Thyroid gland (tissue), 4 donors: ENCODE data around the gene RTP5.

Source experiments
- CTCF ChIP-seq, 6 experiments: fragments of 200-600 bp in 3 of 6; fragments of 450-650 bp in 3 of 6; sonication (generic) in 3 of 6; IDR thresholded peaks; one replicate each; pipeline ENCODE4 v1.5.1; 2016 to 2019; ENCODE audit warnings: antibody characterized with exemption in 6 of 6, mild to moderate bottlenecking in 2 of 6, inconsistent platforms in 1 of 6, moderate library complexity in 1 of 6
- POLR2A ChIP-seq, 2 donors: fragments of 450-650 bp; IDR thresholded peaks; one replicate each; pipeline ENCODE4 v1.6.1; 2017; ENCODE audit warnings: antibody characterized with exemption in 2 of 2, mild to moderate bottlenecking in 2 of 2, moderate library complexity in 1 of 2

GRCh38 chr2:241842067-241842415, 27.5 kb upstream of the RTP5 start:
- TF ChIP-seq POLR2A (IDR thresholded peaks at IDR 0.05) (no peak), CTCF (IDR thresholded peaks at IDR 0.05) (no peak)
